Lower leg skin (tissue), 3 donors: ENCODE results near the gene ESRP2.

ENCODE experiments used
- POLR2A ChIP-seq, 2 donors: fragments of 450-650 bp; IDR thresholded peaks; one replicate each; pipeline ENCODE4 v1.6.1; 2016 to 2017; ENCODE audit warnings: antibody characterized with exemption in 2 of 2, mild to moderate bottlenecking in 1 of 2, moderate library complexity in 1 of 2
- TF ChIP-seq, protein P1 (sequence below), 3 donors: fragments of 450-650 bp; IDR thresholded peaks; one replicate each; pipeline ENCODE4 v1.5.1; 2016; ENCODE audit warnings: antibody characterized with exemption in 3 of 3, mild to moderate bottlenecking in 3 of 3, moderate library complexity in 2 of 3

GRCh38 chr16:68190736-68191510, 45.0 kb downstream of the ESRP2 start:
- TF ChIP-seq, protein P1, sequence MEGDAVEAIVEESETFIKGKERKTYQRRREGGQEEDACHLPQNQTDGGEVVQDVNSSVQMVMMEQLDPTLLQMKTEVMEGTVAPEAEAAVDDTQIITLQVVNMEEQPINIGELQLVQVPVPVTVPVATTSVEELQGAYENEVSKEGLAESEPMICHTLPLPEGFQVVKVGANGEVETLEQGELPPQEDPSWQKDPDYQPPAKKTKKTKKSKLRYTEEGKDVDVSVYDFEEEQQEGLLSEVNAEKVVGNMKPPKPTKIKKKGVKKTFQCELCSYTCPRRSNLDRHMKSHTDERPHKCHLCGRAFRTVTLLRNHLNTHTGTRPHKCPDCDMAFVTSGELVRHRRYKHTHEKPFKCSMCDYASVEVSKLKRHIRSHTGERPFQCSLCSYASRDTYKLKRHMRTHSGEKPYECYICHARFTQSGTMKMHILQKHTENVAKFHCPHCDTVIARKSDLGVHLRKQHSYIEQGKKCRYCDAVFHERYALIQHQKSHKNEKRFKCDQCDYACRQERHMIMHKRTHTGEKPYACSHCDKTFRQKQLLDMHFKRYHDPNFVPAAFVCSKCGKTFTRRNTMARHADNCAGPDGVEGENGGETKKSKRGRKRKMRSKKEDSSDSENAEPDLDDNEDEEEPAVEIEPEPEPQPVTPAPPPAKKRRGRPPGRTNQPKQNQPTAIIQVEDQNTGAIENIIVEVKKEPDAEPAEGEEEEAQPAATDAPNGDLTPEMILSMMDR (IDR thresholded peaks at IDR 0.05): no peak
- no peak for TF ChIP-seq POLR2A (IDR thresholded peaks at IDR 0.05)
